ENCODE measurements around the gene TRIM65.

DNA sequence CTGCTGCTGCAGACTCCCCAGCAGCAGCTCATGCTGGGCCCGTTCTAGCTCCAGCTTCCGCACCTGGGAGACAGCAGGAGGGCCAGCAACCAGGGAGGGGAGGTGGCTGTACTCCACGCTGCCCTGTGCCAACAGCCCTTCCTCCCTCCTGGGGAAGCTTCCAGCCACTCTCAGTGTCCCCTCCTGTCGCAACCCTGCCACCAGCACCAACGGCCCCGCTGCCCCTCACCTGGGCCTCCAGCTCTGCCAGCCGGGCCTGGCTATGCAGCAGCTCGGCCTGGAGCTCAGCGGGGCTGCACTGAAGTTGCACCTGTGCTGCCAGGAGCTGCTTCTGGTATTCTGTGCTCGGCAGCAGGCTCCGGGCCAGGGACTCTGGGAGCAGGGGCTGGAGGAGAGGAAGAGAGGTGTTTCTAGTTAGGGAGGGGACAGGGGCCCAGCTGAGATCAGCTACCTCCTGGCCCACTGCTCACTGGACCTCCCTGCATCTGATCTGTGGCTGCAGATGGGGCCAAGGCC, 23.4 kb upstream of the TRIM65 start:
- TF ChIP-seq CTCF (conservative IDR thresholded peaks at IDR 0.05): no peak
- no peak for TF ChIP-seq ZFX (IDR thresholded peaks at IDR 0.05)

Measured in C4-2B (cell line).